Lung (tissue), 12 donors: ENCODE measurements around the gene SDK2. TPM values are rescaled to one million over a fixed set of nuclear protein-coding genes. Genes with fewer than 3 reads are reported as not detected.

Experiments used
- ATAC-seq: fragments of 200-7000 bp; cut with Tn5 transposase; one replicate; pipeline ENCODE4 v1.9.1; 2020; ENCODE audit warnings: moderate number of reproducible peaks; ENCODE audit not compliant: insufficient read depth, low FRiP score
- DNase-seq, 3 donors: peaks; one replicate each; pipeline ENCODE4 v3.0.0-alpha.2; 2013 to 2017
- H3K27ac ChIP-seq, 2 donors: one replicate each; pipeline ENCODE4 v1.5.1; 2013; ENCODE audit warnings: mild to moderate bottlenecking in 2 of 2, moderate library complexity in 2 of 2, control low read depth in 1 of 2, inconsistent platforms in 1 of 2, low read depth in 1 of 2, low read length in 1 of 2
- H3K27me3 ChIP-seq, 3 donors: one replicate each; pipeline ENCODE4 v1.5.1; 2013; ENCODE audit warnings: low read length in 2 of 3; ENCODE audit not compliant: control insufficient read depth in 3 of 3, insufficient read depth in 3 of 3
- H3K36me3 ChIP-seq, 4 donors: one replicate each; pipeline ENCODE4 v1.5.1; 2013; ENCODE audit warnings: low read length in 4 of 4, mild to moderate bottlenecking in 1 of 4, moderate library complexity in 1 of 4; ENCODE audit not compliant: control insufficient read depth in 4 of 4, insufficient read depth in 4 of 4
- H3K4me1 ChIP-seq, 5 donors: one replicate each; pipeline ENCODE4 v1.5.1; 2013; ENCODE audit warnings: low read length in 5 of 5, mild to moderate bottlenecking in 2 of 5, moderate library complexity in 1 of 5; ENCODE audit not compliant: control insufficient read depth in 5 of 5, insufficient read depth in 5 of 5
- H3K4me3 ChIP-seq: one replicate; pipeline ENCODE4 v1.5.1; 2013; ENCODE audit warnings: mild to moderate bottlenecking, control low read depth, moderate library complexity
- H3K9ac ChIP-seq, 2 donors: one replicate each; pipeline ENCODE4 v1.5.1; 2013; ENCODE audit warnings: low read length in 2 of 2, control low read depth in 1 of 2; ENCODE audit not compliant: insufficient read depth in 1 of 2
- H3K9me3 ChIP-seq, 4 donors: one replicate each; pipeline ENCODE4 v1.5.1; 2013; ENCODE audit warnings: low read length in 3 of 4, mild to moderate bottlenecking in 1 of 4, moderate library complexity in 1 of 4; ENCODE audit not compliant: control insufficient read depth in 4 of 4, insufficient read depth in 3 of 4
- CTCF ChIP-seq: IDR thresholded peaks from 2 replicates; pipeline ENCODE4 v1.5.1; 2012; ENCODE audit warnings: mild to moderate bottlenecking; ENCODE audit errors: control extremely low read depth, extremely low read depth
- WGBS, 2 donors: extraction: QIAGEN DNeasy Blood & Tissue Kit; methylation state at CpG; one replicate each; pipeline ENCODE4 v1.1.7; 2013; 5-methylcytosine and 5-hydroxymethylcytosine counted together
- polyA plus RNA-seq, 2 donors: library from polyadenylated mRNA; stranded (reverse); fragments of 200-250 nt; gene quantifications; one replicate each; pipeline ENCODE4 v1.2.1, GENCODE V29; 2013
- total RNA-seq, 2 donors: library from RNA; depleted of rRNA in 1 of 2; stranded (reverse); fragments of >200 nt in 1 of 2; gene quantifications; one replicate each; pipeline ENCODE4 v1.2.1, GENCODE V29; 2014 to 2021
- donor health status: control.
- donor health status: control.
- donor health status: Bipolar disorder and iron deficiency.
- donor health status: healthy.
- donor health status: DM: yes; HTN: yes; CAD: no.

Gene SDK2
- total and polyA plus RNA-seq, 4 donors = 0.91 to 41.7 (median 4.3) TPM

GRCh38 chr17:73550556-73550955 is 93.7 kb downstream of the SDK2 start:
- no peak for ATAC-seq
- Histone ChIP-seq H3K9ac (no peak overlapping the region), H3K36me3 (no peaks in the 10 kb centered on the region), H3K9me3 (peaks cover 0 to 6% (median 0%) of the 10 kb centered on the region in 4 donors), H3K4me1 (peaks cover 0 to 30% (median 7%) of the 10 kb centered on the region in 5 donors), H3K27me3 (no peaks in the 10 kb centered on the region), H3K27ac (no peak overlapping the region), H3K4me3 (no peak overlapping the region)
- WGBS, 2 donors = 41 to 48% methylated on average over 10 of the region's 10 CpGs
- no peak for TF ChIP-seq CTCF
- peak in 1 of 3 donors; percentile 58 for DNase-seq

GRCh38 chr17:73549841-73550430 is 94.3 kb downstream of the SDK2 start:
- WGBS, 2 donors = 56 to 68% methylated on average over 12 of the region's 12 CpGs
- no peak for ATAC-seq

GRCh38 chr17:73548620-73549311 is 95.5 kb downstream of the SDK2 start:
- Histone ChIP-seq H3K27me3 (no peaks in the 10 kb centered on the region), H3K27ac (no peak overlapping the region), H3K4me3 (no peak overlapping the region), H3K9ac (no peak overlapping the region), H3K36me3 (no peaks in the 10 kb centered on the region), H3K4me1 (peaks cover 0 to 30% (median 7%) of the 10 kb centered on the region in 5 donors), H3K9me3 (no peaks in the 10 kb centered on the region)
- no peak for ATAC-seq
- no peak for TF ChIP-seq CTCF
- peak in 1 of 3 donors; percentile 17 for DNase-seq
- WGBS, 2 donors = 43 to 58% methylated on average over 11 of the region's 11 CpGs

More at GRCh38 chr17:73549841-73550430, 94.3 kb downstream of the SDK2 start:
- no peak for TF ChIP-seq CTCF
- Histone ChIP-seq H3K9ac (no peak overlapping the region), H3K4me1 (peaks cover 0 to 30% (median 7%) of the 10 kb centered on the region in 5 donors), H3K36me3 (no peaks in the 10 kb centered on the region), H3K27me3 (no peaks in the 10 kb centered on the region), H3K27ac (no peak overlapping the region), H3K4me3 (no peak overlapping the region), H3K9me3 (peaks cover 0 to 6% (median 0%) of the 10 kb centered on the region in 4 donors)
- peak; percentile 22 to 44 (median 43) for DNase-seq
